ENCODE data around the gene EDNRA. TPM values are rescaled to one million over a fixed set of nuclear protein-coding genes. Genes with fewer than 3 reads are reported as not detected.
A peak's percentile ranks its signal among the peaks of the same experiment; 100 is the strongest.

EDNRA gene
- total RNA-seq, 1 experiment from 2014 or later: not detected

GRCh38 chr4:147578051-147578476 lies 97.2 kb downstream of the EDNRA start:
- in situ Hi-C loops (cut with HindIII; ENCODE audit: low pct_unique_long_range_greater_than_20kb, low sequenced_read_pairs): no loop called here

GRCh38 chr4:147578593-147578992 lies 97.7 kb downstream of the EDNRA start:
- DNase-seq (ENCODE audit: low read depth): peak; percentile 26
- in situ Hi-C loops (cut with HindIII; ENCODE audit: low pct_unique_long_range_greater_than_20kb, low sequenced_read_pairs): no loop called here

More at GRCh38 chr4:147578051-147578476, 97.2 kb downstream of the EDNRA start:
- peak; percentile 89 for DNase-seq (ENCODE audit: low read depth)

- DNase-seq (ENCODE audit: low read depth): no peak
- in situ Hi-C loops (cut with HindIII; ENCODE audit: low pct_unique_long_range_greater_than_20kb, low sequenced_read_pairs): no loop called here
Observed at GRCh38 chr4:147580396-147580795, 99.5 kb downstream of the EDNRA start.

- no peak for DNase-seq (ENCODE audit: low read depth)
- in situ Hi-C loops (cut with HindIII; ENCODE audit: low pct_unique_long_range_greater_than_20kb, low sequenced_read_pairs): no loop called here
Observed at GRCh38 chr4:147581606-147582350, 100.9 kb downstream of the EDNRA start.

- DNase-seq (ENCODE audit: low read depth): no peak
- in situ Hi-C loops (cut with HindIII; ENCODE audit: low pct_unique_long_range_greater_than_20kb, low sequenced_read_pairs): no loop called here
Observed at GRCh38 chr4:147582386-147583060, 101.6 kb downstream of the EDNRA start.

GRCh38 chr4:147583876-147584275 lies 103.0 kb downstream of the EDNRA start:
- in situ Hi-C loops (cut with HindIII; ENCODE audit: low pct_unique_long_range_greater_than_20kb, low sequenced_read_pairs): no loop called here

GRCh38 chr4:147586032-147586431 lies 105.1 kb downstream of the EDNRA start:
- in situ Hi-C loops (cut with HindIII; ENCODE audit: low pct_unique_long_range_greater_than_20kb, low sequenced_read_pairs): no loop called here
- no peak for DNase-seq (ENCODE audit: low read depth)

More at GRCh38 chr4:147583876-147584275, 103.0 kb downstream of the EDNRA start:
- DNase-seq (ENCODE audit: low read depth): no peak

GRCh38 chr4:147586637-147587036 lies 105.7 kb downstream of the EDNRA start:
- DNase-seq (ENCODE audit: low read depth): no peak
- in situ Hi-C loops (cut with HindIII; ENCODE audit: low pct_unique_long_range_greater_than_20kb, low sequenced_read_pairs): no loop called here

- in situ Hi-C loops (cut with HindIII; ENCODE audit: low pct_unique_long_range_greater_than_20kb, low sequenced_read_pairs): no loop called here
- DNase-seq (ENCODE audit: low read depth): no peak
Observed at GRCh38 chr4:147587041-147587440, 106.1 kb downstream of the EDNRA start.

GRCh38 chr4:147589586-147589985 lies 108.7 kb downstream of the EDNRA start:
- in situ Hi-C loops (cut with HindIII; ENCODE audit: low pct_unique_long_range_greater_than_20kb, low sequenced_read_pairs): no loop called here
- no peak for DNase-seq (ENCODE audit: low read depth)

- DNase-seq (ENCODE audit: low read depth): peak; percentile 40
- in situ Hi-C loops (cut with HindIII; ENCODE audit: low pct_unique_long_range_greater_than_20kb, low sequenced_read_pairs): no loop called here
Observed at GRCh38 chr4:147590249-147590920, 109.5 kb downstream of the EDNRA start.

- DNase-seq (ENCODE audit: low read depth): no peak
- in situ Hi-C loops (cut with HindIII; ENCODE audit: low pct_unique_long_range_greater_than_20kb, low sequenced_read_pairs): no loop called here
Observed at GRCh38 chr4:147591106-147591505, 110.2 kb downstream of the EDNRA start.

- no peak for DNase-seq (ENCODE audit: low read depth)
- in situ Hi-C loops (cut with HindIII; ENCODE audit: low pct_unique_long_range_greater_than_20kb, low sequenced_read_pairs): no loop called here
Observed at GRCh38 chr4:147594107-147594506, 113.2 kb downstream of the EDNRA start.

Other genes with a start within 250 kb of the EDNRA start
- gene TMEM184C, start 136.3 kb downstream of the EDNRA start, total RNA-seq (2014; rRNA removed; shearing (Covaris generic); ENCODE audit: low replicate concordance): 28.0 and 32.2 TPM in 2 replicates
- 10.2 and 12.9 TPM in 2 replicates for gene PRMT9, start 203.1 kb downstream of the EDNRA start, total RNA-seq (2014; rRNA removed; shearing (Covaris generic); ENCODE audit: low replicate concordance)